Airway epithelial cell (primary cell): Measurements from ENCODE around the gene OR5V1. TPM values are rescaled to one million over a fixed set of nuclear protein-coding genes. Genes with fewer than 3 reads are reported as not detected.

Experiments used
- total RNA-seq: library from RNA; depleted of rRNA; stranded (reverse); fragments of >200 nt; gene quantifications from 2 replicates; pipeline ENCODE4 v1.2.3, GENCODE V29; 2015

The OR5V1 gene
- not detected in 2 replicates for total RNA-seq

DNA sequence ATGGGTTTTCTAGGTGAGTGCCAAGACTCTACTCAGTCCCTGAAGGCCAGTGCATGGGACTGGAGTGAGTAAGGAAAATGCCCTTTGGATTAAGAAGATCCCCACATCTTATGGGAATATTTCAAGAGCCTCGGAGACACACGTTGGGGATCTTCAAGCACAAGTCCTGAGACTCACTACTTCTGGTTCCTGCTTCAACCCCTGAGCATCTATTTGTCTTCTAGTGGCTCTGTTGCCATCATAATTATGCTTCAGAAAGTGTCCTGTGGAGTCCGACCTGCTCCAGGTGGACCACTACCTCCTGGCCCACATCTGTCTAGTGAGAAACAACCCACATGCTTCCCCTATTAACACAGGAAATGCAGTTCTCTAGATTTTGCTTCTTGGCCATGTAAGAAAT, at the start of gene OR5V1:
OR5V1 (minus strand) TSS at position 101 of the 400 bp plus-strand sequence. CDS start 12,670 bp downstream, outside the sequence.

GRCh38 chr6:29414588-29414987, 45.9 kb upstream of the OR5V1 start, which contains the start of gene OR12D1:
TSS of gene OR12D1 (plus strand) at chr6:29414928.

GRCh38 chr6:29395331-29395730, 26.7 kb upstream of the OR5V1 start, which contains the start of gene OR12D2:
TSS of gene OR12D2 (plus strand) at chr6:29395631. CDS start at chr6:29396700, 1,069 bp downstream.

GRCh38 chr6:29375191-29375590, 6.5 kb upstream of the OR5V1 start, which contains the start of gene OR12D3:
TSS of gene OR12D3 (minus strand) at chr6:29375291. CDS start at chr6:29375287, 4 bp downstream.

Other genes with a start within 250 kb of the OR5V1 start
- gene OR2J2, start 198.0 kb downstream of the OR5V1 start, total RNA-seq = not detected in 2 replicates
- gene OR14J1, start 67.2 kb downstream of the OR5V1 start, total RNA-seq = not detected in 2 replicates
- not detected in 2 replicates for gene OR12D3, start 6.4 kb upstream of the OR5V1 start, total RNA-seq
- not detected in 2 replicates for gene OR12D2, start 26.8 kb upstream of the OR5V1 start, total RNA-seq
- not detected in 2 replicates for gene OR12D1, start 46.1 kb upstream of the OR5V1 start, total RNA-seq
- gene OR10C1, start 70.4 kb upstream of the OR5V1 start, total RNA-seq = not detected in 2 replicates
- not detected in 2 replicates for gene OR11A1, start 88.2 kb upstream of the OR5V1 start, total RNA-seq
- gene OR2H1, start 88.3 kb upstream of the OR5V1 start, total RNA-seq = not detected in 2 replicates
- not detected in 2 replicates for gene MAS1L, start 119.1 kb upstream of the OR5V1 start, total RNA-seq
- not detected in 2 replicates for gene UBD, start 190.9 kb upstream of the OR5V1 start, total RNA-seq
- not detected in 2 replicates for gene OR2H2, start 216.3 kb upstream of the OR5V1 start, total RNA-seq